CD4-positive, alpha-beta T cell (primary cell): ENCODE data around the gene CNTLN. TPM values are rescaled to one million over a fixed set of nuclear protein-coding genes. Genes with fewer than 3 reads are reported as not detected.

Experiments
- ATAC-seq: fragments of 200-7000 bp; cut with Tn5 transposase; one replicate; pipeline ENCODE4 v1.10.0; 2022; ENCODE audit warnings: mild to moderate bottlenecking; ENCODE audit not compliant: poor library complexity
- CTCF ChIA-PET: fragments of 350-600 bp; sonication (Branson Sonifier 250); formaldehyde crosslinking; loops from one replicate; lab custom pipeline; 2021; ENCODE audit warnings: antibody characterized with exemption, inconsistent platforms; lab: Charles Lee
- POLR2A ChIA-PET: fragments of 350-600 bp; sonication (Branson Sonifier 250); formaldehyde crosslinking; loops from one replicate; lab custom pipeline; 2021; ENCODE audit warnings: antibody characterized with exemption, inconsistent platforms; lab: Charles Lee
- DNase-seq, 14 experiments: peaks; one replicate each; pipeline ENCODE4 v3.0.0-alpha.2; 2013 to 2020; ENCODE audit warnings: mixed read lengths in 2 of 14
- H3K27ac ChIP-seq, 2 donors: one replicate each; pipeline versions ENCODE4 v1.5.1 to v1.7.0; 2013; ENCODE audit warnings: low read length in 2 of 2, low read depth in 1 of 2, mild to moderate bottlenecking in 1 of 2
- H3K27me3 ChIP-seq, 2 experiments: 1 replicate in 1 of 2; 2 replicates in 1 of 2; pipeline versions ENCODE4 v1.6.1 to v1.7.0; 2013; ENCODE audit warnings: low read length in 2 of 2, control low read depth in 1 of 2, mild to moderate bottlenecking in 1 of 2, moderate library complexity in 1 of 2; ENCODE audit not compliant: insufficient read depth in 2 of 2, control insufficient read depth in 1 of 2
- H3K36me3 ChIP-seq: one replicate; pipeline ENCODE4 v1.6.1; 2013; ENCODE audit warnings: low read length, control low read depth; ENCODE audit not compliant: insufficient read depth
- H3K4me1 ChIP-seq: one replicate; pipeline ENCODE4 v1.6.1; 2013; ENCODE audit warnings: low read length, control low read depth; ENCODE audit not compliant: insufficient read depth
- H3K4me3 ChIP-seq: one replicate; pipeline ENCODE4 v1.5.1; 2013; ENCODE audit warnings: mild to moderate bottlenecking, low read length, moderate library complexity
- H3K9me3 ChIP-seq, 2 experiments: 1 replicate in 1 of 2; 2 replicates in 1 of 2; pipeline versions ENCODE4 v1.6.1 to v1.7.0; 2013; ENCODE audit warnings: low read length in 2 of 2, mild to moderate bottlenecking in 2 of 2, control low read depth in 1 of 2, moderate library complexity in 1 of 2; ENCODE audit not compliant: control insufficient read depth in 1 of 2, insufficient read depth in 1 of 2
- H3K27ac Mint-ChIP-seq: one replicate; pipeline ENCODE4 v1.8.0; 2020; ENCODE audit warnings: mixed read lengths
- H3K27me3 Mint-ChIP-seq: one replicate; pipeline ENCODE4 v1.8.0; 2021; ENCODE audit warnings: mixed read lengths
- H3K36me3 Mint-ChIP-seq: one replicate; pipeline ENCODE4 v1.8.0; 2021; ENCODE audit warnings: low read depth, mixed read lengths
- H3K4me1 Mint-ChIP-seq: one replicate; pipeline ENCODE4 v1.8.0; 2021; ENCODE audit warnings: low read depth, mixed read lengths
- H3K4me3 Mint-ChIP-seq: one replicate; pipeline ENCODE4 v1.8.0; 2020; ENCODE audit warnings: mild to moderate bottlenecking, mixed read lengths
- H3K9me3 Mint-ChIP-seq: one replicate; pipeline ENCODE4 v1.8.0; 2020; ENCODE audit warnings: mixed read lengths
- CTCF ChIP-seq: fragments of 200-600 bp; IDR thresholded peaks from one replicate; pipeline ENCODE4 v1.8.0; 2022; ENCODE audit warnings: antibody characterized with exemption, mild to moderate bottlenecking
- intact Hi-C, 2 experiments: fragments of 100-400 bp; cut with DNase I in 1 of 2; cut with micrococcal nuclease in 1 of 2; formaldehyde crosslinking; loops; one replicate each; pipeline versions ENCODE4 v1.15.1 to v1.9.0; 2023 to 2025; cut with DNase I, micrococcal nuclease
- total RNA-seq, 174 experiments: library from RNA in 2 of 174; stranded (reverse) in 2 of 174; gene quantifications; one replicate each; pipeline ENCODE4 v1.2.3 and lab custom pipeline; 2021 to 2026

CNTLN gene
- total RNA-seq, 2 experiments from 2014 or later, result 0.25 to 0.28 TPM

DNA sequence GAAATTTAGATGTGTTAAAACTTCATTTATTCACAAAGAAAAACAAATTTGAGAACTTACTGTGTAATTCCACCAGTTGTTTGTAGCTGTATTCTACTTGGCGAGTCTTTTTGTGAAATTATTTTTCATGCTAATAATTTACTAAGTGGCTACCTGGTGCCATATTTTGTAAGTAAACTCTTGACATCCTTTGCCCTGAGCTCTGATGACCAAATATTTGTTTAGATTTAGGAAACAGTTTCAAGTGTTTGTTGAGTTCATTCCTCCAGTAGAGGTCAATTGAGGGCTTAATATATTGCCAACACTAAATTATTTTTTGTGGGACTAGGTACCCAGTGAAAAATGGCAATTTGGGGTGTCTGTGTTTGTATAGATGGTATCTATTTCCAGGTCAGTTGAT lies 3.7 kb downstream of the CNTLN start:
- peaks cover 25% of the 10 kb centered on the region for H3K27me3 Mint-ChIP-seq
- no peak for DNase-seq
- H3K36me3 Mint-ChIP-seq, result no peaks in the 10 kb centered on the region
- H3K27me3 ChIP-seq, result no peaks in the 10 kb centered on the region
- no peak overlapping the region for H3K27ac ChIP-seq
- H3K36me3 ChIP-seq, result no peaks in the 10 kb centered on the region
- no peak overlapping the region for H3K27ac Mint-ChIP-seq
- intact Hi-C loops, result no loop called here
- CTCF ChIA-PET, result no interaction called here
- no peak for TF ChIP-seq CTCF
- ATAC-seq, result no peak
- H3K4me1 Mint-ChIP-seq, result peaks cover 16% of the 10 kb centered on the region
- no peak overlapping the region for H3K4me3 ChIP-seq
- peaks cover 0 to 12% of the 10 kb centered on the region in 2 experiments for H3K9me3 ChIP-seq
- no peaks in the 10 kb centered on the region for H3K9me3 Mint-ChIP-seq
- no peak overlapping the region for H3K4me3 Mint-ChIP-seq
- POLR2A ChIA-PET, result no interaction called here
- no peaks in the 10 kb centered on the region for H3K4me1 ChIP-seq

DNA sequence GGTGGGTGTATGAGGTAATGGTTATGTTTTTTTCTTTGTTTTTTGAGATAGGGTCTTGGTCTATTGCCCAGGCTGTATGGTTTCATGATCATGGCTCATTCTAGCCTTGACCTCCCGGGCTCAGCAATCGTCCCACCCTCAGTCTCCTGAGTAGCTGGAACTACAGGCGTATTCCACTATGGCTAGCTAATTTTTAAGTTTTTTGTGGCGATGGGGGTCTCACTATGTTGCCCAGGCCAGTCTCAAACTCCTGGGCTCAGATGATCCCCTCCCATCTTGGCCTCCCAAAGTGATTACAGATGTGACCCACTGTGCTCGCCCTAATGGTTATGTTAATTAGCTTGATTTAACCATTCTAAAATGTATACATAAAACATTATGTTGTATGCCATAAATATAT lies 5.6 kb downstream of the CNTLN start:
- DNase-seq, result no peak
- no peaks in the 10 kb centered on the region for H3K4me1 ChIP-seq
- no peak overlapping the region for H3K4me3 Mint-ChIP-seq
- peaks cover 6% of the 10 kb centered on the region for H3K4me1 Mint-ChIP-seq
- H3K27ac ChIP-seq, result no peak overlapping the region
- peaks cover 0 to 6% of the 10 kb centered on the region in 2 experiments for H3K9me3 ChIP-seq
- no peaks in the 10 kb centered on the region for H3K36me3 ChIP-seq
- H3K4me3 ChIP-seq, result no peak overlapping the region
- no peaks in the 10 kb centered on the region for H3K36me3 Mint-ChIP-seq
- intact Hi-C loops, result no loop called here
- peaks cover 14% of the 10 kb centered on the region for H3K27me3 Mint-ChIP-seq
- ChIA-PET POLR2A (no interaction called here), CTCF (no interaction called here)
- no peak for ATAC-seq
- no peaks in the 10 kb centered on the region for H3K27me3 ChIP-seq
- TF ChIP-seq CTCF, result no peak
- H3K9me3 Mint-ChIP-seq, result no peaks in the 10 kb centered on the region
- H3K27ac Mint-ChIP-seq, result no peak overlapping the region

DNA sequence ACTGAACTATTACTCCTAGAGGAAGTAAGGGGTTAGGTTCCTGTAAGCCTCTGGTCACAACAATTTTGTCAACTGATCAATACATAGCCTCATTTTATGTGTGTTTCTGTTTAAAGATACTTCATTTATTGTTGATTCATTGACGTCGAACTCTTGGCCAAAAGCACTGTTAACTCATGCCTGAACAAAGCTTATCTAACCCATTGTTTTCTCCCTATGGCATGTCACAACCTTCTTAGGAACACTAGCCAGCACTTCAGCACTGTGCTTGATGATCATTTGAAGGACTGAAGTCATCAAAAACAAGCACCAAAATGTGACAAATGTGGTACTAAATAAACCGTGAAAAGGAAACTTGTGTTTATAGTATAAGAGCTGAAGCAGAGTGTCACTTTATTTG lies 13.5 kb downstream of the CNTLN start:
- Mint-ChIP-seq H3K4me1 (no peaks in the 10 kb centered on the region), H3K36me3 (no peaks in the 10 kb centered on the region), H3K9me3 (peaks cover 5% of the 10 kb centered on the region), H3K27ac (no peak overlapping the region), H3K4me3 (no peak overlapping the region), H3K27me3 (no peaks in the 10 kb centered on the region)
- intact Hi-C loops, result no loop called here
- Histone ChIP-seq H3K9me3 (peaks cover 0 to 3% of the 10 kb centered on the region in 2 experiments), H3K36me3 (no peaks in the 10 kb centered on the region), H3K4me1 (no peaks in the 10 kb centered on the region), H3K27me3 (no peaks in the 10 kb centered on the region), H3K4me3 (no peak overlapping the region), H3K27ac (no peak overlapping the region)
- CTCF ChIA-PET, result no interaction called here
- POLR2A ChIA-PET, result no interaction called here
- DNase-seq (no peak), ATAC-seq (no peak)
- no peak for TF ChIP-seq CTCF
